NCI-H526 (cell line): ENCODE measurements around the gene ATXN2L.
"Not testable (repeated sequence)": the region's sequence is repeated elsewhere in the genome, so short reads cannot be mapped to it uniquely, and the experiment has no call there.

Experiments
- DNase-seq, 2 experiments: peaks; one replicate each; lab custom pipeline; 2025; lab: John Stamatoyannopoulos, UW

The ATXN2L gene

DNA sequence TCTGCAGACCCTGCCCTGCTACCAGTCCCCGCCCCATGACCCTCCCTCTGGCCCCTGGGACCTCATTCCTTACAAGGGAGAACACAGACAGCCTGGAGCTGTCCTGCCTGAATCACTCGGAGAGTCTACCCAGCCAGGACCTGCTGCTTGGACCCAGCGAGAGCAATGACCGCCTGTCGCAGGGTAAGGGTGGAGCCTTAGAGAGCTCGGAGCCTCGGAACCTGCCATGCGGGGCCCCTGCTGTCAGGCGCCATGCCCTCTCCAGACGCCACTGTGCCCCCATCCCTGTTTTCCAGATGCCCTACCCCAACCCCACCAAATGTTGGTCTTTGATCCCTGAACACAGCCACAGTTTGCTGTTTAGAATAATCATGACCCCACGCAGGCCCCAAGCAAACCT lies 46.4 kb downstream of the ATXN2L start:
- DNase-seq, result no peak

- DNase-seq, result no peak
Observed at GRCh38 chr16:28872952-28873351, 50.2 kb downstream of the ATXN2L start.

- DNase-seq, result no peak
Observed at GRCh38 chr16:28873543-28874201, 50.9 kb downstream of the ATXN2L start.

DNA sequence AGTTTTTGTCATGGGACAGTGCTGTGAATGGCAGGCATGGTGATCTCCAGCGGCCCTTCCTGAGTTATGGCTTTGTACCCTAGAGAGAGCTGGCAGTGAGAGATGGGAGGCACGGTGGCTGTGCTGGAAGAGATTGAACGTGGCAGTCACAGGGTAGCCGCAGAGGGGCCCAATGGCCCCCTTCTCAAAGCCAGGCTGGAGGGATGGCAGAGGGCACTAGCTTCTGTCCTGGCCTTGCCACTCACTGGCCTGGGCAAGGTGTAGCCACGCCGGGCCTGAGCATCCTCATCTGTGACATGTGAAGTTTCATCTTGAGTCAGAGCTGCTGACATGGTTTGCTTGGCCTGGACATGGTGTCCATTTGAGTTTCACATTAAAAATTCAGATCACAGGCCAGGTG lies 51.6 kb downstream of the ATXN2L start:
- no peak for DNase-seq

GRCh38 chr16:28875134-28876018 lies 52.6 kb downstream of the ATXN2L start:
- DNase-seq, result no peak

GRCh38 chr16:28876019-28876659 lies 53.3 kb downstream of the ATXN2L start:
- no peak for DNase-seq

DNA sequence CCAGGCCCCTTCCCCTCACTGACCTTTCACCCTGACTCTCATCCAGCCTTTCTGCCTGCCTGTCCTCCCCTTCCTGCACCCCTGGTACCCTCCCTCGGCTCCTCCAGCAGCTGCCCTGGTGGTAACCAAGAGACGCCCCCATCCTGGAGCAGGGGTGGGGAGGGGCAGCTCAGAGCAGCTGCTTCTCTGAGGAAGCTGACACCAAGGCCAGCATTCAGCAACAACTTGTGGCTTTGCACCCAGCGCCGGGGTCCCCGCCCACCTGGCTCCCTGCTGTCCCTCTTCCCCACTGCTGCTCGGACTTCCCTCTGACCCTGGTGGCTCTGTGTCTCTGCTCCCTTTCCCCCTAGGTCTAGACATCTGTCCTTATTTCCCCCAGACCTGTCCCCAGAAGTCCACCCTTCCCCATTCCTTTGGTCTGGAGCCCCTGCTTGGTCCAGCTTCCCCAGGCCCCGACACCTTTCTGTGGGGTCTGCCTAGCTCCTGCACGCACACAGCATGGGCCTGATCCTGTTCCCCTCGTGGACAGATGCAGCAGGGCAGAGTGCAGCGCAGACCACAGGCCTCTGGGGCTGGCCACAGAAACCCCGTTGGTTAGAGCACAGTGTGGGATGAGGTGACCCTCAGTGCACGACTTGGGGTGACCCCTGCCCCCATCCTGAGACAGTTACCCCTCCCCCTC lies 54.3 kb downstream of the ATXN2L start:
- no peak for DNase-seq

DNA sequence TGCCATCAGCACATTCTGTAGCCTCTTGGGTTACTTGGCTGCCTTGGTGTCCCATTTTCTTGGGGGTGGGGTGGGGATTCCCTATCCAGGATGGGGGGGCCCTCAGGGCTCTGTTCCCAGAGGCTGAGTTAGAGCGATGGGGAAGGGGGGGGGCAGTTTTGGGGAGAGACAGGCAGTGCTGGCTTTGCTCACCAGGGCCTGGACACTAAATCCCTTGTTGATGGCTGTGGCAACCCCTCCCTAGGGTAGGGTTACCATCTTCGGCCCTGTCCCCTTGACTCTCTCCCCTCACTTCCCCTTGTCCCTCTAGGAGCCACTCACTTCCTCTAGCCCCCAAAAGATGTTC lies 54.8 kb downstream of the ATXN2L start:
- DNase-seq, result no peak

DNA sequence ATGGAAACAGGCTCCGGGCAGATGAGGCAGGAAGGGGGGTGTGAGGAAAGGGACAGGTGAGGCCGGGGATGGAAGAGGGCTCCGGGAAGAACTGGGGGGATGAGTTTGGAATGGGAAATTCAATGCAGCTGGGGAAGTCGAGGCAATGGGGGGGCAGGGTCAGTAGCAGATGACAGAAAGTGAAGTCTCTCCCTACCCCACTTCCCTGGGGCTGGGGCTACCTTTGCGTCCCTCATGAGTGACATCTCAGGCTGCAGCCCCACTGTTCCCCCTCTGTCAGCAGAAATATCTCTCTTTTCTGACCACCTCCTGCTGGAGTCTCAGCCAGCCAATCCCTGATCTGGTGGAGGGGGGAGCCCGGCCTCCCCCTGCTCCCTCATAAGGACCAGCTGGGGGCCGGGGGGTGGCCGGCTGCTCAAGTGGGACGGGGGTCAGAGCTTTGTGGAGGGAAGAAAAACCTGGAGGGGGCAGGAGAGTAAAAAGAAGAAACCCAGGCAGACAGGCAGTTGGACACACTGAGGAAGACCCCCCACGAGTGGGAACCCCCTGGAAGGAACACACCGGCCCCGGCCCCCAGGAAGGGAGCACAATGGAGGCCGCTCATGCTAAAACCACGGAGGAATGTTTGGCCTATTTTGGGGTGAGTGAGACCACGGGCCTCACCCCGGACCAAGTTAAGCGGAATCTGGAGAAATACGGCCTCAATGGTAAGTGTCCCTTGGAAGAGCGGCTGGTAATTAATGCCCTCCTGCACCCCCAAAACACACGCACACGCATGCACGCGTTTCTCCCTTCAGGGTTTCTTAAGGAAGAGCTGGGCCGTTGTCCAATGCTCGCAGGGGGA lies 55.5 kb downstream of the ATXN2L start, which contains the start of gene ATP2A1:
ATP2A1 (plus strand) TSS at position 406 of the 844 bp plus-strand sequence; CDS start at position 590, 184 bp downstream.
- no peak for DNase-seq

- no peak for DNase-seq
Observed at GRCh38 chr16:28879261-28879840, 56.6 kb downstream of the ATXN2L start.

DNA sequence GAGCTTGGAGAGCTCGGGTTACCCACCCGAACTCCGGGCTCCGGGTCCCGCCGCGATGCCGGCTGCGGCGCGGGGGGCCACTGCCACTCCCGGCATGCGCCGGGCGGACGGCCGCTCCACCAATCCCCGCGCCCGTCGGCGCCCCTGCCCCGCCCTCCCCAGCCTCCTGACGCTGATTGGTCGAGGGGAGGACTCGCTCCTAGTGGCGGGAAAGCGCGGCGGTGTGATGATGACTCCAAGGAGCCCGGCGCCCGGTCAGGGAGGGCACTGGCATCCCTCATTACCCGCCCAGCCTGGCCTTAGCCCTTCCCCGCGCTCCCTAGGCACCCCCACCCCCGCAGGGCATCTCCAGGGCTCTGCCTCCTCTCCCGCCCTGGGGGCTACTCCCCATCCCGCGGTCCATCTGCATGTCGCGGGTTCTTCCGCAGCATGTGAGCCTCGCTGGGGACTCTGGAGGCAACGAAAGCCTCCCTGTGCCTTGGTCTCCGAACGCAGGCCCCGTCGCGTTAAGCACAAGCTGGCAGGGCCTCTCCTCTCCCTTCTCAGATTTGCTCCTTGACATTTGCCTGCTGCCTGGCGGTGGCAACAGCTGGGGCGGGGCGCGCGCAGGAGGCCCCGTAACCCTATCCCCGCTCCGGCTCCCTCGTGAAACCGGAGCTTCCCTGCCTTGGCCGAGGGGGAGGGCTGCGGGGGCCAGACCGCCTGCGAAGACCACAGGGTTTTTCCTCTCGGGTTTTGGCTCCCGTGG lies 57.2 kb downstream of the ATXN2L start:
- peak; percentile 70 to 93 for DNase-seq

DNA sequence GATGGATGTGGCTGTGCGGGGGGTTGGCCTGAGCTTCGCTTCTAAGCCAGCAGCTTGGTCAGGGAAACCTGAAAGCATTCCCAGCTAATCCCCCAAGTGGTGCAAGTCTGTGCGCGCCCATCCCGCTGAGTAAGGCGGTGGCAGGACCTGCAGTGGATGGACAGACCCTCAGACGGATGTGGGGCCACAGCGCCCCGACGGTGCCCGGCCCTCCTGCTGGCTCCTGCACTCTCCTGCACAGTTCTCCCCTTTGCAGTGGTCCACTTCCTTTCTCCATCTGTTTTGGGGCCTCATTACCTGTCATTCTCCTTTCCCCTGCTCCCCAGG lies 57.8 kb downstream of the ATXN2L start:
- no peak for DNase-seq

- no peak for DNase-seq
Observed at GRCh38 chr16:28880955-28881354, 58.2 kb downstream of the ATXN2L start.

- DNase-seq, result not testable (repeated sequence)
Observed at GRCh38 chr16:28881565-28881964, 58.8 kb downstream of the ATXN2L start.

DNA sequence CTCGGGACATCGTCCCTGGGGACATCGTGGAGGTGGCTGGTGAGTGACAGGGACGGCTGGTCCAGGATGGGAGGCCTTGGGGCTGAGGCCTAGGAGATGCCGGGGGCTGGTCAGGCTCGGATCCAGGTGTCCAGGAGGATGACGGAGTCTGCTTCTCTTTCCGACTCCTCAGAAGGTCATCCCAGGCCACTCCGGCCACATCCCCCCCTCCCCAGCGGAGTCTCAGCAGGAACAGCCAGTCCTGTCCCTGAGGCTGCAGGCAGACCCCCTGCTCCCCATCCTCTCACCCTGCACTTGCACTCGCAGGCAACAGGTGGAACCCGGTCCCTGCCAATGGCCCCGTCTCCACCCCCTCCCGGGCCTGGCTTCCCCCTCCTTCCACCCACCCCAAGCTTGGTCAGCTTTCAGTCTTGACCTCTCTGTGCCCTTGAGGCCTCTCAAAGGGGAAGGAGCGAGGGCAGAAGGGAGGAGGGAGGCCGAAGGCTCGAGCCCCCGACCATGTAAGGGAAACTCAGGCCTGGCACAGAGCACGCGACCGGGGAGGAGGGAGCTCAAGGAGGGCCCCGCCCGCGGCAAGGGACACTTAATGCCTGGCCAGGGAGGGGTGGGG lies 59.9 kb downstream of the ATXN2L start:
- no peak for DNase-seq

GRCh38 chr16:28883221-28883996 lies 60.6 kb downstream of the ATXN2L start:
- DNase-seq, result no peak

DNA sequence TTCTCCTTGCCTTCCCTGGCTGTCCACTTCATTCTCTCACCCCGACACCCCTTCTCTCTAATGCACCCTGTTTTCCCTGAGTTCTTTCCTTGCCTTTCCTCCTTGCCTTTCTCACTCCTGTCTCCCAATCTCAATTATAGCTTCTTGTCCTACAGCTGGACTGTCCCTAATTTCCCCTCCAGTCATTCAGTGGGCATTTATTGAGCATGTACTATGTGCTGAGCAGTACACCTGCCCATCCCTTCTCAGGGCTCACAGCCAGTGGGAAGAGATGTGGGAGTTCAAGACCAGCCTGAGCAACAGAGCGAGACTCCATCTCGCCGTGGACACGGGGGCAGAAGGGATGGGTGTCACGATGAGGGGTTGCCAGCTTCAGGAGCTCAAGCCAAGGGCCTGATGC lies 61.2 kb downstream of the ATXN2L start:
- DNase-seq, result no peak
